T-helper 2 cell treated with Interferon-gamma antibody and Interleukin-4, amounts not matched to agents 5 μg/mL and 100 μg/mL, for 36 hours (primary cell): Measurements from ENCODE around the gene SLC9A4.
A peak's percentile ranks its signal among the peaks of the same experiment; 100 is the strongest.

Experiments
- DNase-seq: peaks from one replicate; pipeline ENCODE4 v3.0.0; 2021; ENCODE audit warnings: low spot score
- H3K27ac Mint-ChIP-seq: one replicate; pipeline ENCODE4 v1.8.0; 2021; ENCODE audit warnings: mild to moderate bottlenecking, mixed read lengths
- H3K27me3 Mint-ChIP-seq: one replicate; pipeline ENCODE4 v1.8.0; 2021; ENCODE audit warnings: low read depth, mixed read lengths
- H3K36me3 Mint-ChIP-seq: one replicate; pipeline ENCODE4 v1.8.0; 2021; ENCODE audit warnings: low read depth, mixed read lengths
- H3K4me1 Mint-ChIP-seq: one replicate; pipeline ENCODE4 v1.8.0; 2021; ENCODE audit warnings: low read depth, mixed read lengths
- H3K4me3 Mint-ChIP-seq: one replicate; pipeline ENCODE4 v1.8.0; 2022; ENCODE audit warnings: mild to moderate bottlenecking, moderate library complexity, mixed read lengths
- H3K9me3 Mint-ChIP-seq: one replicate; pipeline ENCODE4 v1.8.0; 2021; ENCODE audit warnings: mixed read lengths

SLC9A4 gene

DNA sequence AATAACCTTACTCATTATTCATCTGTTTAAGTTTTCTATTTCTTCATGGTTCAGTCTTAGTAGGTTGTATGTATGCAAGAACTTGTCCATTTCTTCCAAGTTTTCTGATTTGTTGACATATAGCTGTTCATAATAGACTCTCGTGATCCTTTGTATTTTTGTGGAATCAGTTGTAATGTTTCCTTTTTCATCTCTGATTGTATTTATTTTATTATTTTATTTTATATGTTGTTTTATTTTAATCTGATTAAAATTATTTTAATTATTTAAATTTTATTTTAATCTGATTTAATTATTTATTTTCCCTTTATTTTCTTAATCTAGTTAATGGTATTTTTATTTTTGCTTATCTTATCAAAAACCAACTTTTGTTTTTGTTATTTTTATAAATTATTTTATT, 102.9 kb downstream of the SLC9A4 start:
- Mint-ChIP-seq H3K27ac (no peak overlapping the region), H3K27me3 (peaks cover 8% of the 10 kb centered on the region), H3K9me3 (peaks cover 3% of the 10 kb centered on the region), H3K4me3 (no peak overlapping the region), H3K36me3 (no peaks in the 10 kb centered on the region), H3K4me1 (no peaks in the 10 kb centered on the region)
- DNase-seq = no peak

GRCh38 chr2:102578376-102578775, 105.3 kb downstream of the SLC9A4 start:
- Mint-ChIP-seq H3K27me3 (peaks cover 11% of the 10 kb centered on the region), H3K4me1 (peaks cover 6% of the 10 kb centered on the region), H3K36me3 (no peaks in the 10 kb centered on the region), H3K27ac (no peak overlapping the region), H3K4me3 (no peak overlapping the region), H3K9me3 (peaks cover 9% of the 10 kb centered on the region)
- no peak for DNase-seq

GRCh38 chr2:102581911-102582310, 108.9 kb downstream of the SLC9A4 start:
- Mint-ChIP-seq H3K27me3 (peaks cover 14% of the 10 kb centered on the region), H3K4me1 (peaks cover 6% of the 10 kb centered on the region), H3K4me3 (peak overlapping the region; percentile 37), H3K9me3 (peaks cover 6% of the 10 kb centered on the region), H3K36me3 (no peaks in the 10 kb centered on the region), H3K27ac (no peak overlapping the region)
- no peak for DNase-seq

DNA sequence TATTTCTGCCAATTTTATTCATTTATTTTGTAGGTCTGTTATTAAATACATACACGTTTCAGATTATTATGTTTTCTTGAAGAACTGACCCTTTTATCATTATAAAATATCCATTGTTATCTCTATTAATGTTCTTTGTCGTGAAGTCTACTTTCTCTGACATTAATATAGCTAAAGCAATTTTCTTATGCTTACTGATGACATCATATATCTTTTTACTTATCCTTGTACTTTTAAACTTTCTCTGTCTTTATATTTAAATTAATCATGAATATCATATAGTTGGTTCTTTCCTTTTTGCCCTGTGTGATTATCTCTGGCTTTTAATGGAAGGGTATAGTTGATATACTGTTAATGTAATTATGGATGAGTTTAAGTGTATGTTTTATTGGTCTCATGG, 109.8 kb downstream of the SLC9A4 start:
- Mint-ChIP-seq H3K4me1 (peaks cover 6% of the 10 kb centered on the region), H3K27ac (no peak overlapping the region), H3K4me3 (no peak overlapping the region), H3K27me3 (peaks cover 15% of the 10 kb centered on the region), H3K9me3 (peaks cover 6% of the 10 kb centered on the region), H3K36me3 (no peaks in the 10 kb centered on the region)
- no peak for DNase-seq
